ENCODE data around the gene BTAF1.
"Not testable (repeated sequence)": the region's sequence is repeated elsewhere in the genome, so short reads cannot be mapped to it uniquely, and the experiment has no call there.

DNA sequence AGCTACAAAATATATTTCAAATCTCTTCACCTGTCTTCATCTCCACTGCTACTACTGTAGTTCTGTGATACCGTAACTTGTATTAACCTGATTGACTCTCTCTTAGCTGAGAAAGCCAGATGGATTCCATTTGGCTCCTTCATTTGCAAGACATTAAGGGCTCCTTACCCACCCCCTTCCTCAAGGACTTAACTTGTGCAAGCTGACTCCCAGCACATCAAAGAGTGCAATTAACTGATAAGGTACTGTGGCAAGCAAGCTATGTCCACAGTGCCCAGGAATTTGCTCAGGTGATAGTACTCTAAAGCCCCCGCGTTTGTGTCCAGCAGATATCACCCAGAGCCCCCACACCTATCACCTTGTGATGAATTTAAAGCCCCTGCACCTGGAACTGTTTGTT lies 109.5 kb downstream of the BTAF1 start:
- TF ChIP-seq CTCF, POLR2A (IDR thresholded peaks at IDR 0.05): not testable (repeated sequence)

Data from thyroid gland (tissue), 4 donors.